Measurements from ENCODE around the gene ARL3.
"Not testable (repeated sequence)": the region's sequence is repeated elsewhere in the genome, so short reads cannot be mapped to it uniquely, and the experiment has no call there.

- not testable (repeated sequence) for TF ChIP-seq CTCF, EP300 (IDR thresholded peaks at IDR 0.05)
- TF ChIP-seq POLR2A (IDR thresholded peaks at IDR 0.05), result peak in 1 of 2 donors; percentile 44
- TF ChIP-seq POLR2AphosphoS5 (IDR thresholded peaks at IDR 0.05), result peak; percentile 74
Measured at GRCh38 chr10:102758933-102759262, 44.7 kb upstream of the ARL3 start.

Measured in gastroesophageal sphincter (tissue), 3 donors.